ENCODE results near the gene MS4A4E.
"Not testable (repeated sequence)": the region's sequence is repeated elsewhere in the genome, so short reads cannot be mapped to it uniquely, and the experiment has no call there.

MS4A4E gene

DNA sequence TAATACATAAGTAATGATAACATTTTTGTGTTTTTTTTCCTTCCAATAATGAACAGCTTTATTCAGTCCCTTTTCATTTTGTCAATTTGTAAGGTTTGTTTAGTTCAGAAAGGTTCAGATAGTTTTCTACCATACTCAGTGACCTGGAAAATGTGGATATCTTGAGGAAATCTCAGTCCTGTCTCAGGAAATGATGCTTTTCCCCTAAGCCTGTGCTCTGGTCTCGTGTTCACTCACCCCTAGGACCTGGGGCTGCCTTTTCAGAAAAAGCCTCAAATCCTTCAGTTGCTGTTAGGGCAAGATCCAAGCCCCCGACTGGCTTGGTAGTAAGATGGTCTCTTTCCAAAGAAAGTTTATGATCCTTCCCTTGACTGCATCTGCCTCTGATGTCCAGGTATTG, 81.8 kb downstream of the MS4A4E start:
- Histone ChIP-seq H3K4me3 (no peak overlapping the region), H3K9me3 (peaks cover 23% of the 10 kb centered on the region), H3K27ac (no peak overlapping the region), H3K36me3 (no peaks in the 10 kb centered on the region), H3K27me3 (no peaks in the 10 kb centered on the region), H3K4me2 (peak overlapping the region; percentile 63), H4K20me1 (no peaks in the 10 kb centered on the region), H3K9ac (no peak overlapping the region), H3K4me1 (peaks cover 15% of the 10 kb centered on the region)
- TF ChIP-seq Cebpa-rat (IDR thresholded peaks at IDR 0.05), result no peak

DNA sequence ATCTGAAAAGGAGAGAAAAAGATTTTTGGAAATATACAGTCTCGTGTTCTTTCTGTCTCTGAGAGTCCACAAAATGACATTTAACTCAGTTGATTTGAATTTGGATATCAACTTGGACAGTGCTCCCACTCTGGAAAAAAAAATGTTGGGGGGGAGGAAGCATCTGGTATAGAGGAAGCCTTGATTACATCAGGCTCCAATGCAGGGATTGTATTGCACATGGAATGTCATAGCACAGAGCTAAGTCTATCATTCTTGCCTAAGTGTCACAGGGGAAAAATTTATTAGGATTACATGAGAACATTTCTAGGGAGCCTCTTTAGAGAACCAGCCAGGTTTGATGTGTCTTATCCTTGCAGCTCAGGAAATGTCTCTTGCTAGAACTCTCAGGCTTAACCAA, 83.1 kb downstream of the MS4A4E start:
- TF ChIP-seq Cebpa-rat (IDR thresholded peaks at IDR 0.05), result no peak
- Histone ChIP-seq H3K27me3 (no peaks in the 10 kb centered on the region), H3K36me3 (no peaks in the 10 kb centered on the region), H3K4me1 (peaks cover 15% of the 10 kb centered on the region), H3K4me2 (no peak overlapping the region), H3K9me3 (peaks cover 11% of the 10 kb centered on the region), H3K9ac (no peak overlapping the region), H3K4me3 (no peak overlapping the region), H3K27ac (no peak overlapping the region), H4K20me1 (no peaks in the 10 kb centered on the region)

DNA sequence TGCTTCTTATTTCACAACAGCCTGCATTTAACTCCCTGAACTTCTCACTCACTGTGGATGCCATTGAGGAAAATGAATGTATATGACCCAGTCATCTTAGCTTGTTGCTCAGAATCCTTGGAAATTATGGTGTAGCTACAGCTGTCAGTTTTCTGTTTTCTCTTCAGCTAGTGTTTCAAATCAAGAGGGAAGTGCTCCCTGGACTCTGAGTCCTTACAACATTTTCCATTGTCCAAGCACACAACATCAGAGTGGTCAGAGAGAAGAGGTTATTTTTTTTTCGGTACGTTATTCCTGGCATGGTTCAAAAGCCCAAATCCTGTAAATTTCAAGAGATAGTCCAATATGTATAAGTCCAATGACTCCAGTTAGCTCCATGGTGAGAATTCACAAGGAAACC, 83.7 kb downstream of the MS4A4E start:
- Histone ChIP-seq H3K27me3 (no peaks in the 10 kb centered on the region), H3K27ac (no peak overlapping the region), H3K4me2 (no peak overlapping the region), H3K36me3 (no peaks in the 10 kb centered on the region), H3K9me3 (peaks cover 5% of the 10 kb centered on the region), H3K4me1 (peaks cover 15% of the 10 kb centered on the region), H3K9ac (no peak overlapping the region), H4K20me1 (no peaks in the 10 kb centered on the region), H3K4me3 (no peak overlapping the region)
- no peak for TF ChIP-seq Cebpa-rat (IDR thresholded peaks at IDR 0.05)

DNA sequence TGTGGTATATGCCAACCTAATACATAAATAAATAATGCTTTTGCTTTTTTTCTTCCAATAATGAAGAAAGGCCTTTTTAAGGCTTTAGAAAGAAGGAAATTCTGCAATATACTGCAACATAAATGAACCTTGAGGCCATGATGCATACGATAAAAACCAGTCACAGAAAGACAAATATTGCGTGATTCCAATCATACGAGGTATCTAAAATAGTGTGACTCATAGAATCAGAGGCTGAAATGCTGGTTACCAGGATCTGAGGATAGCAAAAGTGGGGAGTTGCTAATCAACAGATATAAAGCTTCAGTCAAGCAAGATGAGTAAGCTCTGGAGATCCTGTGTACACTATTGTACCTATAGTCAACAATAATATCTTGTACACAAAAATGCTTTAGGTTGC, 84.3 kb downstream of the MS4A4E start:
- no peak for TF ChIP-seq Cebpa-rat (IDR thresholded peaks at IDR 0.05)
- no peaks in the 10 kb centered on the region for H4K20me1 ChIP-seq
- H3K4me3 ChIP-seq, result no peak overlapping the region
- peaks cover 15% of the 10 kb centered on the region for H3K4me1 ChIP-seq
- no peak overlapping the region for H3K27ac ChIP-seq
- no peaks in the 10 kb centered on the region for H3K9me3 ChIP-seq
- H3K27me3 ChIP-seq, result no peaks in the 10 kb centered on the region
- no peak overlapping the region for H3K9ac ChIP-seq
- H3K4me2 ChIP-seq, result no peak overlapping the region
- H3K36me3 ChIP-seq, result no peaks in the 10 kb centered on the region

DNA sequence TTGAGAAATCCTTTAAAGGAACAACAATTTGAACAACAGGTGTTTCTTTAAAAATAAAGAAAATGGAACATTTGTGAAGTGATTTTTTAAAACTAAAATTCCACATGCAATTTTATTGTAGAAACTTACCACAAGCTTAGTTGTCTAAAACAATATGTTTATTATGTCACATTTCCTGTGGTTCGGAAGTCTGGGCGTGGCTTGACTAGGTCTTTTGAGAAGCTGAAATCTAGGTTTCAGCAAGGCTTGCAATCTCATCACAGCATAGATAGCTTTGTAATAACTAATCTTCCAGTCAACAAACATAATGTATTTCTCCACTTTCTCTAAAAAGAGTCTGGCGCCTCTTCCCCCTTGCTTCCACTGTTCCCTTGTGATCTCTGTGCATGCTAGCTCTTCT, 87.0 kb downstream of the MS4A4E start:
- Histone ChIP-seq H3K9ac (no peak overlapping the region), H4K20me1 (no peaks in the 10 kb centered on the region), H3K4me1 (peaks cover 4% of the 10 kb centered on the region), H3K27me3 (no peaks in the 10 kb centered on the region), H3K36me3 (no peaks in the 10 kb centered on the region), H3K9me3 (no peaks in the 10 kb centered on the region), H3K27ac (no peak overlapping the region), H3K4me3 (no peak overlapping the region), H3K4me2 (no peak overlapping the region)
- TF ChIP-seq Cebpa-rat (IDR thresholded peaks at IDR 0.05), result no peak

DNA sequence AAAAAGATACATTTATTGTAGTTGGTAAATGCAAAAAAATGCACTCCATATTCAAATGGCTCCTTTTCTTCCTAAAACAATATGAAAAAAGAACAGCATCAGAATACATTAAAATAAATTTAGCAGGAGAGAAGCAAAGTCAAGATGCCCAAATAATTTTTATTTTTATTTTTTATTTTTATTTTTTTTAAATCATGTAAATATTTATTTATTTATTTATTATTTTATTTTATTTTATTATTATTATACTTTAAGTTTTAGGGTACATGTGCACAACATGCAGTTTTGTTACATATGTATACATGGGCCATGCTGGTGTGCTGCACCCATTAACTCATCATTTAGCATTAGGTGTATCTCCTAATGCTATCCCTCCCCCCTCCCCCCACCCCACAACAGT, 90.2 kb downstream of the MS4A4E start:
- H3K27ac ChIP-seq, H3K4me3 ChIP-seq, H3K9me3 ChIP-seq: not testable (repeated sequence)

DNA sequence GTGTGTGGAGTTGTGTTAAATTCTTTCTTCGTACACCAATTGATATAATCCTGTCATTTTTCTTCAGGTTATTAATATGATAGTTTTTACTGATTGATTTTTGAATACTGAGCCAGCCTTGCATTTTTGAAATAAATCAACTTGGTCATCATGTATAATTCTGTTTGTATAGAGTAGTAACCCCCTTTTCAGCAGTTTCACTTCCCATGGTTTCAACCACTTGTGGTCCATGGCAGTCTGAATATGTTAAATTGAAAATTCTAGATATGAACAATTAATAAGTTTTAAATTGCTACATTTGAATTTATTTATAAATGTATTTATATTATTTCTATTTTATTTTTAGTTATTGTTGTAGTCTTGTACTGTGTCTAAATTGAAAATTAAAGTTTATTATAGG, 92.7 kb downstream of the MS4A4E start:
- no peak overlapping the region for H3K4me3 ChIP-seq
- H3K9me3 ChIP-seq, result no peaks in the 10 kb centered on the region
- H3K36me3 ChIP-seq, result no peaks in the 10 kb centered on the region
- no peak overlapping the region for H3K9ac ChIP-seq
- no peak for TF ChIP-seq Cebpa-rat (IDR thresholded peaks at IDR 0.05)
- no peak overlapping the region for H3K27ac ChIP-seq
- no peaks in the 10 kb centered on the region for H4K20me1 ChIP-seq
- no peak overlapping the region for H3K4me2 ChIP-seq
- no peaks in the 10 kb centered on the region for H3K4me1 ChIP-seq
- H3K27me3 ChIP-seq, result no peaks in the 10 kb centered on the region

More for the DNA sequence above, 90.2 kb downstream of the MS4A4E start:
- H3K9ac ChIP-seq, H3K36me3 ChIP-seq, H3K4me1 ChIP-seq, H3K4me2 ChIP-seq, H3K27me3 ChIP-seq, H4K20me1 ChIP-seq: not testable (repeated sequence)

All from BLaER1 (cell line).